ENCODE data around the gene AQP7. TPM values are rescaled to one million over a fixed set of nuclear protein-coding genes. Genes with fewer than 3 reads are reported as not detected.
A peak's percentile ranks its signal among the peaks of the same experiment; 100 is the strongest.
"Not testable (repeated sequence)": the region's sequence is repeated elsewhere in the genome, so short reads cannot be mapped to it uniquely, and the experiment has no call there.

The AQP7 gene
- total RNA-seq, 1 donor from 2014 or later: 8.3 TPM

- peak; percentile 84 for DNase-seq (ENCODE audit: low spot score)
These were observed 27.6 kb downstream of the AQP7 start for GRCh38 chr9:33374634-33375237.

DNA sequence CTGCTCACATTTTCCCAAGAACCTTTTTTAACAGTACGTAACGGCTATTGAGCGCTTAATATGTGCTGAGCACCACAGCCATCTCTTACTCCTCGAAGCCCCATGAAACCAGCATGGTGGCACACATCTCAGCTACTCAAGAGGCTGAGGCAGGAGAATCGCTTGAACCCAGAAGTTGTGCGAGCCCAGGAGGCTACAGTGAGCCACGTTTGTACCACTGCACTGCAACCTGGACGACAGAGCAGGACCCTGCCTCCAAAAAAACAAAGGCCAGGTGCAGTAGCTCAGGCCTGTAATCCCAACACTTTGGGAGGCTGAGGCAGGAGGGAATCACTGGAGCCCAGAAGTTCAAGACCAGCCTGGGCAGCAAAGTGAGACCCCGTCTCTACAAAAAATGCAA is 28.2 kb downstream of the AQP7 start:
- DNase-seq (ENCODE audit: low spot score): no peak

GRCh38 chr9:33372900-33373299 is 29.5 kb downstream of the AQP7 start:
- no peak for DNase-seq (ENCODE audit: low spot score)

DNA sequence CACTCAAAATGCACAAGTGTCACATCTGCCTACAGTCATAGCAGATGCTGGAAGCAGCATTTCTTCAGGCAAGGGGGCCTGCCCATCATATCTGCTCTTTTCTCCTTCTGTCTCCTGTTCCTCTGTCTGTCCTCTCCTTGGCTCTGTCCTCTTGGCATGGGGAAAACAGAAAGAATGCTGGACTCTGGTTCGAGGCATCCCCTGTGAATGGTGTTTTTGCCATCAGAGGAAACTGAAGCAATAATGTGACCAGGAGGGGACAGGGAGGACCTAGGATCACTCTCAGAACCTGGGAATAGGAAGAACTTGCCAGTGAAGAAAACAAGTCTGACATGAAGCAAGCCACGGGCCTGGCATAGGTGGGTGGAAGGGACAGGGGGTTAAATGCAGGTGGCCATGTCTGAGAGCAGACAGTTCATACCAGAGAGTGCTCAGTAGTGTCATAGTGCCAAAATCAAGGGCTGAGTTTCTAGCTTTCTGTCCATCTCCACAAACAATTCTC is 35.3 kb downstream of the AQP7 start:
- no peak for DNase-seq (ENCODE audit: low spot score)

DNA sequence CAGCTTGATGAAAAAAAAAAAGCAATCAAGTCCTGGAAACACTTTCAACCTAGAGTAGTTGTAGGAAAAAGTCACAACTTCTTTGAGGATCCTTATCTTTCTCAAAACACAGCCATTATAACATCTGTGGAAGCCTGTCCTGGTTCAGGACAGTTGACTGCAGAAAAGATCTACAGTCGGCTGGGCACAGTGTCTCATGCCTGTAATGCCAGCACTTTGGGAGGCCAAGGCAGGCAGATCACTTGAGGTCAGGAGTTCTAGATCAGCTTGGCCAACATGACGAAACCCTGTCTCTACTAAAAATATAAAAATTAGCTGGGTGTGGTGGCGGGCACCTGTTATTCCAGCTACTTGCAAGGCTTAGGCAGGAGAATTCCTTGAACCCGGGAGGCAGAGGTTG is 37.6 kb downstream of the AQP7 start:
- not testable (repeated sequence) for DNase-seq (ENCODE audit: low spot score)

DNA sequence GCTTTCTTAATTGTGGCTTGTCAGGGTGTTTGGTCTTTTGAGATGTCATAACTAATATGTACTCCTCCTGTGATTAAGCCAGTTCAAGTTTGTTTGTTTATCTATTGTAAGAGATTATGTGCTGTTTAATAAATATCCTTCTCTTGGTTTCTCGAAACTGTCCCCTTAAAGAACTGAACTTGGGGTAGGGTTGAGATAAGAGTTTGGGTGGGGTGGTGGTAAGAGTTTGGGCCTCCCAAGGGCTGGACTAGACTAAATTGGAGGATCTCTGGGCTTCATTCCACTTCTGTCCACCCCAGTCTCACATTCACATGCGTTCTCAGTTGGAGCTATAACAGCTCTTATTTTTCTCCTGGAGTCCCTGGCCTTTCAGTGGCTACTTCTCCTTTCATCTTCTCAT is 38.2 kb downstream of the AQP7 start:
- no peak for DNase-seq (ENCODE audit: low spot score)

- DNase-seq (ENCODE audit: low spot score): not testable (repeated sequence)
These were observed 43.7 kb downstream of the AQP7 start for GRCh38 chr9:33358641-33359040.

GRCh38 chr9:33355933-33356332 is 46.4 kb downstream of the AQP7 start:
- DNase-seq (ENCODE audit: low spot score): no peak

DNA sequence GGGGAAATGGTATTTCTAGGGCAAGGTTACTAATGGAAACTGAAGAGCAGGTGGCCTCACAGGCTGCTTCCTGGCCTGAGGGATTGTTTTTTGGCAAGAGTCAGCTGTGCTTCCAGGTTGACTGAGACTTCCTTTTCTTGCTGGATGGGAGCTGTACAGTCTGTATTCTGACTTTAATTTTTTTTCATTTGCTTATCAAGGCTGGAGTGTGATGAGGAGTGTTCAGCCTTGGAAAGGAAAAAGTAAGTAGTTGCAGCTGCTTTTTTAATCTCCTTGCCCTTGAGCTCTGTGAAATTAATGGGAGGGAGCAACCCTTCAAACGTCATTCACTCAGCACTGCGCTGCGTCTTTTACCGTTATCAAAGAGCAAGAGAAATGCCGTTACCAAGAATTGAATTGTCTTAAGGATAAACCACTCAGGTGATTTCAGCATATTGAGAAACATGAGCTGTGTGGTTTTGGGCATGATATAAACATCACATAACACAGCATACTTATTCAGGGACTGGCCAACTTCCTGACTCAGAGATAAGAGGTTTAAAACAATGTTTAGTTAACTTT is 47.6 kb downstream of the AQP7 start:
- no peak for DNase-seq (ENCODE audit: low spot score)

DNA sequence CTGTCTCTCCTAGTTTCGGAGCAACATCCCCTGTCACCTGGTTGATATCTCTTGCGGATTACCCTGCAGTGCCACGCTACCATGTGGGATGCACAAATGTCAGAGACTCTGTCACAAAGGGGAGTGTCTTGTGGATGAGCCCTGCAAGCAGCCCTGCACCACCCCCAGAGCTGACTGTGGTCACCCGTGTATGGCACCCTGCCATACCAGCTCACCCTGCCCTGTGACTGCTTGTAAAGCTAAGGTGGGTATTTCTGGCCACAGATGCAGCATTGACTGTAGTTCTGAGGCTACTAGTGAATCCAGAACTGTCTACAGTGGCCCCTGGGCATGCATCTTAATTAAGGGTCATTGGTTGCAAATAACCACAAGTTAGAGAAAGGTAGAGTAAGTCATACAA is 50.8 kb downstream of the AQP7 start:
- DNase-seq (ENCODE audit: low spot score): no peak

DNA sequence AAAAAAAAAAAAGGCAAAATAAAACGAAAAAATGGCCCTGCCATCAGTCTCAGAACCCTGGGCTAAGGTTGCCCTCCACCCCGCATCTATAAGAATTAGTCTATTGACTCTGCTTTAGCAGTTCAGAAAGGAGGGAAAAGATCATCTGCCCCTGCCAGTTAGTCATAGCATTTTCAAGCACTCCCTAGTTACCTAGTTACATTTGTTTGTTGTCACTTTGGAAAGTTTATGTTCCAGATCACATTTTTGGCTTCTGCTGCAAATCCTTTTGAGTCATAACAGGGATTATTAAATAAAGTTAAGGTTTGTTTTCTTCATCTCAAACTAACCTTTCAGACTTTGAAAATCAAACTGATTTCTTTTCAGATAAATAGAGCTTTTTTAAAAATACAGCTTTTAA is 52.1 kb downstream of the AQP7 start:
- DNase-seq (ENCODE audit: low spot score): no peak

GRCh38 chr9:33349743-33350142 is 52.6 kb downstream of the AQP7 start:
- DNase-seq (ENCODE audit: low spot score): no peak

DNA sequence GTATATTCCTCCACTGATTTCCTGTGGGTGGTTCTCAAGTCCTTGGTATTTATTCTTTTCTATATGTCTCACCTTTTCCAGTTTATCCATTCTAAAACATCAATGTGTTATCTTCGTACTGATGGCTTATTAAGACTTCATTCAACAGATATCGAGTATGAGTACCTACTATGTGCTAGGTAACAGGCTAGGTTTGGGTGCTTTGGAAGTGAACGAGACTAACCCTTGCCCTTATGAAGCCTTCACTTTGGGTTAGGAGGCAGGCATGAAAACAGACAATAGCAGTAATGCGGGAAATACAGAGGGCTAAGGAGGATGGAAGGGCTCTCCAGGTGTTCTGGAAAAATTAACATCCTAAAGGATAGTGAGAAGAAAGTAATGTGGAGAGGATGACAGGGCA is 53.4 kb downstream of the AQP7 start:
- DNase-seq (ENCODE audit: low spot score): no peak

- DNase-seq (ENCODE audit: low spot score): no peak
These were observed 55.8 kb downstream of the AQP7 start for GRCh38 chr9:33346564-33346963.

GRCh38 chr9:33344145-33344544 is 58.2 kb downstream of the AQP7 start:
- DNase-seq (ENCODE audit: low spot score): no peak

- DNase-seq (ENCODE audit: low spot score): no peak
These were observed 61.2 kb downstream of the AQP7 start for GRCh38 chr9:33341182-33341581.

GRCh38 chr9:33340186-33340585 is 62.2 kb downstream of the AQP7 start:
- DNase-seq (ENCODE audit: low spot score): no peak

Other genes with a start within 250 kb of the AQP7 start
- gene B4GALT1, start 235.2 kb downstream of the AQP7 start, total RNA-seq: 107 TPM
- not detected for gene SPINK4, start 162.4 kb downstream of the AQP7 start, total RNA-seq
- gene BAG1, start 137.9 kb downstream of the AQP7 start, total RNA-seq: 139 TPM
- gene CHMP5, start 137.5 kb downstream of the AQP7 start, total RNA-seq: 53.4 TPM
- 50.9 TPM for gene NFX1, start 112.1 kb downstream of the AQP7 start, total RNA-seq
- 203 TPM for gene AQP3, start 45.0 kb upstream of the AQP7 start, total RNA-seq
- gene NOL6, start 71.4 kb upstream of the AQP7 start, total RNA-seq: 83.5 TPM
- 12.3 TPM for gene ANKRD18B, start 121.7 kb upstream of the AQP7 start, total RNA-seq